HG02884 (cell line): ENCODE data around the gene ROBO4.

ENCODE experiments used
- ATAC-seq: cut with Tn5 transposase; IDR thresholded peaks from one replicate; pipeline ENCODE4 v1.9.1; 2021; ENCODE audit warnings: mild to moderate bottlenecking, moderate library complexity; ENCODE audit not compliant: unreplicated experiment

ROBO4 gene

GRCh38 chr11:124875401-124875800, 22.3 kb downstream of the ROBO4 start:
- ATAC-seq, result no peak

GRCh38 chr11:124874571-124875255, 23.0 kb downstream of the ROBO4 start:
- ATAC-seq, result no peak

GRCh38 chr11:124873951-124874350, 23.7 kb downstream of the ROBO4 start:
- no peak for ATAC-seq

- ATAC-seq, result no peak
Measured at GRCh38 chr11:124872741-124873140, 24.9 kb downstream of the ROBO4 start.

DNA sequence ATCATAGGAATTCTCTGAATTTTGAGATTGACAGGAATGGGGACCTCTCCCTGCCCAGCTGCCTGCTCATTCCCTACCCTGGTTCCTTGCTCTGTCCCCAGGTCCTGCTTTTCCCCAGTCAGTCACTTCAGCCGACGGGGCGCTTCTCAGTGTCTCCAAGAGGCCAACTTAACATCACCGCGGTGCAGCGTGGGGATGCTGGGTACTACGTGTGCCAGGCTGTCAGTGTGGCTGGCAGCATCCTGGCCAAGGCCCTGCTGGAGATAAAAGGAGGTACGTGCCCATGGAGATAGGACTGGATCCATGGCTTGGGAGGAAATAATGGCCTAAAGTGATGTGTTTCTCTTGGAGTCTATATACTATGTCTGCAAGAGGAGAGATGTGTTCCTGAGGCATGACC, 25.4 kb downstream of the ROBO4 start:
- no peak for ATAC-seq

DNA sequence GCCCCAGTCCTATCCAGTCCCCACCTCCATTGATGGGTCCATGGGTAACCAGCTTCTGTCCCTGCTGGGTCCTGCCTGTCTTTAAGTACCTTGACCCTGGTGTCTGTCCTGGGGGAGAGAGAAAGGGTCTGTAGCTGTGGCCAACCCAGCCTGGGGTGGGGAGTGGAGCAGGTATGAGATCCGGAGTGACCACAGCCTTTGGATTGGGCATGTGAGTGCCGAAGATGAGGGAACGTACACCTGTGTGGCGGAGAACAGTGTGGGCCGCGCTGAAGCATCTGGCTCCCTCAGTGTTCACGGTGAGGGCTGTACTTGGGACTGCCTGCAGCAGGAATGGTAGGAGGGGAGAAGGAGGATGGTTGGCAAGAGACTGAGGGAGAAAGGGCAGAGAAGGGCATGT, 27.2 kb downstream of the ROBO4 start:
- ATAC-seq, result no peak

GRCh38 chr11:124869856-124870387, 27.7 kb downstream of the ROBO4 start:
- no peak for ATAC-seq

DNA sequence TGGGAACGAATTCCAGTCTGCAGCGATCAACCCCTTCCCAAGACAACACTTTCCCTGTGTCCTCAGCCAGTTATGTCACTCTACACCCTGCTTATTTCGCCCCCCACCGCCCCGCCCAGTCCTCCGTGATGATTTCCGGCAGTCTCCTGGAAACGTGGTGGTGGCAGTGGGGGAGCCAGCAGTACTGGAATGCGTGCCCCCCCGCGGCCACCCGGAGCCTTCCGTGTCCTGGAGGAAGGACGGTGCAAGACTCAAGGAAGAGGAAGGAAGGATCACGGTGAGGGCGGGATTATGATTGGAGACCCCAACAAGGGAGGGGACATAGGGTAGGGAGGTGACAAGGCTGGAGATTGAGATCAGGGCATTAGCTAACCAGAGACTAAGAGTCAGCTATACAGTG, 28.3 kb downstream of the ROBO4 start:
- no peak for ATAC-seq

DNA sequence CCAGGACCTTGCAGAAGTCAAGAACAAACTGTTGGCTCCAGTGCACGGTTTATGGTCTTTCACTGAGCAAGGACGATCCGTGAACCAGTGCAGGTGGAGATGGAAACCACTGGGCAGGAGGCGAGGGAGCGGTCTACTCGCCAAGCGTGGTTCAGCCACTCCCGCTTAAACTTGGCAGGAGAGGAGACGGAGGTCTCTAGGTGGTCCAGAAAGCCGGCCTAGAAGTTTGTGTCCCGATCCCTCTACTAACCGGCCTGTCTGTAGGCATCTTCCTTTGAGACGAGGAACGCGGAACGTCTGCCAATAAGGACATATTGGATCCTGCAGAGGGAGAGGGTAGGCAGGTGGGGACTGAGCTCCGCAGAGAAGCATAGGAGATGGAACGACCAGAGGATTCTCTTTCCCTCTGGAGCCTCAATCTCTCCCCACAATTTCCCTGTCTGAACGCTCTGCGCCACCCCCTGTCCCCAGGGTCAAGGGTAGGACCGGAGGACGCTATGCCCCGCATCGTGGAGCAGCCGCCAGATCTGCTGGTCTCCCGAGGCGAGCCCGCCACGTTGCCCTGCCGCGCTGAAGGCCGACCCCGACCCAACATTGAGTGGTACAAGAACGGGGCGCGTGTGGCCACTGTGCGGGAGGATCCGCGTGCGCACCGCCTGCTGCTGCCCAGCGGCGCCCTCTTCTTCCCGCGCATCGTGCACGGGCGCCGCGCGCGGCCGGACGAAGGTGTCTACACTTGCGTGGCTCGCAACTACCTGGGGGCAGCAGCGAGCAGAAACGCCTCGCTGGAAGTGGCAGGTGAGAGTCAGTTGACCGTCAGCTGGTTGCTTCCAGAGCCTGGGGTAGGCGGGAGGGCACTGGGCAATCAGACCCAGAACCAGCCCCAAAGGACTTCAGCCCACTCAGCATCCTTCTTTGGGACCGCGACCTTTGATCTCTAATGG, 29.1 kb downstream of the ROBO4 start:
- ATAC-seq, result no peak

- ATAC-seq, result no peak
Measured at GRCh38 chr11:124867700-124868099, 30.0 kb downstream of the ROBO4 start.

DNA sequence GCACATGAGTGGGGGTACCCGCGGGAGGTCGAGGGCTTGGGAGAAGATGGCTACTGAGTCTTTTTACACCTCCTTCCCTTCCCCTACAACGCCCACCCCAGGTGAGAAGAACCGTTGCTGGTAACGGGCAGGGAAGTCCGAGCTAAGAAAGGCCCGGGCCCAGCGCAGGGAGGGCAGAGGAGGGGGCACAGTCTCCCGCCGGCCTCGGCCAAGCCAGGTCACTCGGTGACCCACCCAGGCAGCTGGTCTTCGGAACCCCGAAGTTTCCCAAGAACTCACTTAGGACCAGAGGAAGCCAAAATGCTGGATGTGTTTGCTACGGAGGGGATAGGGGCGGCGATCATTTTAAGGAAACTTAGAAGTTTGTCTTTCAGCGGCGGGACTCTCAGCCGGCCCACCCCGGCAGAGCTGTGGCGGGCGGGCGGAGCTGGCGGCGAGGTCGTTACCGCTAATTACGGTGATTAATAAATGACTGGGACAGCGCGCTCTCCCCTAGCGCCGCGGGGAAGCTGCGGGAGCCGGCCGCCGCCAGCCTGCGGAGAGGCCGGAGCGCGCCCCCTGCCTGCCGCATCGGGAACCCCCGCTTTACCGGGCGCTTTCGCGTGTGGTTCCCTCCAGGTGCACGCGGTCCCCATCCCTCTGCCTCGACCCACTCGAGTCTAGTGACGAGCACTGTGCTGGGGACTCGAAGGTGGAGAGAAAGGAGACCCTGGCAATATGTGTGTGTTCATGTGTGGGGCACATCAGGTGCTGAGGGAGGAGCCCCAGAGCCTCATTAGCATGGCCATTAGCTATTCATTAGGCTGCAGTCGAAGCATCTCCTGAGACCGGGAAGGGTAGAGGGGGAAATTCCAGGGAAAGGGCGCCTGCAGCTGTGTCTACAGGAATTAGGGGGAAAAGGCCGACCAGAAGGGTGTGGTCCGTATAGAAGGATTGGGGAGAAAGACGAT, 31.5 kb downstream of the ROBO4 start:
- ATAC-seq, result no peak

DNA sequence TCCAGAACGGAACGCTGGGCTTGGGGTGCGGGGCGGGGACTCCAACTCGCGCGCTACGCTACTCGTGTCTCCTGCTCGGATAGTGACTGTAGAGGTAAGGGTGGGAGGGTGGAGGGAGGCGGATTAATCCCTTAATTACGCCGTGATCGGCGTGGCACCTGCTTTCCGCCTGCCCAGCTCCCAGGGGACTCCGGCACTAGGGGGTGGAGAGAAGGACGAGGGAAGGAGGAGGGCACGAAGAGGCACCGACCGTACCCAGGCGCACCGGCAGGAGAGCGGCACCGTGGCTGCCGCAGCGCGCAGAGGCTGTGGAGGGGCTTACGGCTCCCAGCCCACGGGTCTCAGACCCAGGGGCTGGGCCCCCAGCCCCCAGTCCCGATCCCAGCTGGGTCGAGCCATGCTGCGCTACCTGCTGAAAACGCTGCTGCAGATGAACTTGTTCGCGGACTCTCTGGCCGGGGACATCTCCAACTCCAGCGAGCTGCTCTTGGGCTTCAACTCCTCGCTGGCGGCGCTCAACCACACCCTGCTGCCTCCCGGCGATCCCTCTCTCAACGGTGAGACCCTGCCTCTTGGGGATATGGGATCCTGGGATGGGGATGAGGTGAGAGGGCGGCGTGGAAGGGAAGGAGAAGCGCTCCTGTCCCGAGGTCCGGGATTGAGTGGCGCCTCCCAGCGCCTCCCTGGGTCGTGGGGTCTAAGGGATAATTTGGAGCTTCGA, 32.3 kb downstream of the ROBO4 start, which contains the start of gene ROBO3:
TSS of gene ROBO3 (plus strand) at position 252 of the 721 bp plus-strand sequence. CDS start at position 398, 146 bp downstream.
- no peak for ATAC-seq

DNA sequence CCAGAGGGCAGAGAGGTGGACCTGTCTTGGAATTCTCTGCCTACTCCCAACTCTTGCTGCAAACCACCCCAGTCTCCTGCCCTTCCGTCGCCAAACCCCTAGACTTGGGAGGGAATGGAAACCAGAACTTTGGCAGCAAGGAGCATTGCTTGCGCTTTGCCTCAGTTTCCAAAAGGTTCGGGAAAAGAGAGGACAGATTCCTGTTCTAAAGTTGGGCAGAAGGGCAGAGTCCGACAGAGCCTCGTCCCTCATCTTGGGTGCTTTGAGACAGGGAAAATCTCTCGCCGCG, 32.8 kb downstream of the ROBO4 start:
- ATAC-seq, result no peak

DNA sequence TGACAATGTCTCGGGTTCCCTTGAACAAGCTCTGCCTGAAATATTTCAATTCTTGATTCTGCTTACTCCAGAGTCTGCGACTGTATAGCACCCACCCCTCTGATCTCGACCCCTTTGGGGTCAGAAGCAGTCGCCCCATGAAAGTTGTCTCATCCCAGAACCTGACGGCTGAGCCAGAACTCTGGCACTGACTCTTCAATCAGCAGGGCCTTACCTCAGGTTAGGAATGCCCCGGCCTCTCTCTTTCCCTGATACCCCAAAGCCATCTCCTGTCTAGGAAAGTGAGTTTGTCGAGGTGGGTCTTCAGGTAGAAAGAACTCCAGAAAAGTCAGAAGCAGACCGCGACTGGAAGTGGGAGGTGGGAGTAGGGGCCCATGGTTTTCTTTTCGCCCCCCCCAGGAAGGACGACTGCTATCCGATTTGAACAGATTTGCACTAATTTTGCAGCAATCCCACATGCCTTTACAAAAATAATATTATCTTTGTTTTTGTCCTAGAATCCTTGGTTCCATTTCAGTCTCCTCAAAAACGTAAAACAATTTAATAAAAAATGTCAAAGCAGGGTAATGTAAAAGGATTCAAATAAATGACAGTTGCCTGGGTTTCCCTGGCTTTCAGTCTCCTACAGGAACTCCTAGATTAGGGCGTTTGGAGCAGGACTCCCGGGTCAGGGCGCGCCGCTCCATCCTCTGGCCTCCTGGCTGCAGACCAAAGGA, 33.3 kb downstream of the ROBO4 start:
- ATAC-seq, result no peak

- no peak for ATAC-seq
Measured at GRCh38 chr11:124863826-124864165, 33.9 kb downstream of the ROBO4 start.

- ATAC-seq, result no peak
Measured at GRCh38 chr11:124863137-124863825, 34.4 kb downstream of the ROBO4 start.

- ATAC-seq, result no peak
Measured at GRCh38 chr11:124861670-124862069, 36.0 kb downstream of the ROBO4 start.

GRCh38 chr11:124859171-124859570, 38.5 kb downstream of the ROBO4 start:
- no peak for ATAC-seq

GRCh38 chr11:124846070-124846673, 51.5 kb downstream of the ROBO4 start:
- ATAC-seq, result no peak
